ENCODE measurements around the gene LRRC25.

DNA sequence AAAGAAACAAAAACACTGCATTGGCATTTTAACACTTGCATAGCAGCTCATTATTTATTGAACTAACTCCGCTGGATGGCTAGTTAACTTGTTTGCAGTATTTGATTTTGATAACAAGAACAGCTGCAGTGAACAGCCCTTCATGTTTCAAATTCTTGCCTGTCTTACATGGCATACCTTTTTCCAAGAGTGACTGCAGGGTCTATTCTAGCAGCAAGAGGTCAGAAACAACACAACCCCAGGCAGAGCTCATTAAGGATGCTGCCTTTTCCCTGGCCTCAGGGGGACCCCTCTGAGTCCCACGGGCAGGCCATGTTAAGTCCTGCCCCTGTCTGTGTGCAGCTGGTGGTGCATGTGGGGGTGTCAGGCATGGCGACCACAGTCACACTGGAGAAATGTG is 40.4 kb downstream of the LRRC25 start:
- TF ChIP-seq POLR2A (IDR thresholded peaks at IDR 0.05; ENCODE audit: low read depth, low read length) (no peak), RFX5 (IDR thresholded peaks at IDR 0.05; ENCODE audit: low read depth, low read length) (no peak)
